K562 (cell line): Measurements from ENCODE around the gene NRG2.

ENCODE experiments used
- BACH1 ChIP-seq: fragments of 200-800 bp; sonication (Bioruptor generic); IDR thresholded peaks from 2 replicates; pipeline ENCODE4 v1.6.1; 2016; ENCODE audit warnings: missing genetic modification characterization, missing compliant biosample characterization
- ESRRA ChIP-seq: fragments of 450-650 bp; IDR thresholded peaks from 2 replicates; pipeline ENCODE4 v1.6.1; 2014; ENCODE audit warnings: low read depth, mild to moderate bottlenecking, moderate library complexity, borderline replicate concordance
- GABPA ChIP-seq: fragments of 200-800 bp; sonication (Bioruptor generic); conservative IDR thresholded peaks from 2 replicates; pipeline ENCODE4 v1.6.1; 2016; ENCODE audit warnings: low read depth, missing genetic modification characterization, missing compliant biosample characterization
- HNRNPUL1 ChIP-seq: fragments of 200-400 bp; formaldehyde crosslinking; IDR thresholded peaks from 2 replicates; pipeline ENCODE4 v1.6.1; 2017; ENCODE audit warnings: low read length
- TF ChIP-seq, protein P1 (sequence below), 3 experiments: IDR thresholded peaks in 2 of 3; conservative IDR thresholded peaks in 1 of 3; 2 replicates each; pipeline ENCODE4 v1.5.1; 2011 to 2012; ENCODE audit warnings: low read length in 3 of 3, mild to moderate bottlenecking in 3 of 3, control low read depth in 2 of 3, improper control_type of control experiment in 1 of 3, inconsistent platforms in 1 of 3, low read depth in 1 of 3, mixed read lengths in 1 of 3, moderate library complexity in 1 of 3; ENCODE audit not compliant: insufficient read depth in 2 of 3

DNA sequence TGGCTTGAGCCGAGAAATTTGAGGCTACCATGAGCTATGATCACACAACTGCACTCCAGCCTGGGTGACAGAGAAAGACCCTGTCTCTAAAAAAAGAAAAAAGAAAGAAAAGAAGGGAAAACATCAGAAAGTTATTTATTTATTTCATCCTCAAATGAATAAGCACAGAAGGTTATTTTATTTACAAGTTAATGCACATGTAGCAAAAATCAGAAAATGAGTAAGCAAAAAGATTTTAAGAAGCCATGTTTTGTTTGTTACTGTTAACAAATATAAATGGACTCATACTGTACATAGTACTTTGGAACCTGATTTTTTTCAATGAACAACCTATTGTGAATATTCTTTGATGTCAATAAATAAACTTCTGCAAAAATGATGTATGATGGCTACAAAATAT is 47.2 kb downstream of the NRG2 start:
- TF ChIP-seq, protein P1, sequence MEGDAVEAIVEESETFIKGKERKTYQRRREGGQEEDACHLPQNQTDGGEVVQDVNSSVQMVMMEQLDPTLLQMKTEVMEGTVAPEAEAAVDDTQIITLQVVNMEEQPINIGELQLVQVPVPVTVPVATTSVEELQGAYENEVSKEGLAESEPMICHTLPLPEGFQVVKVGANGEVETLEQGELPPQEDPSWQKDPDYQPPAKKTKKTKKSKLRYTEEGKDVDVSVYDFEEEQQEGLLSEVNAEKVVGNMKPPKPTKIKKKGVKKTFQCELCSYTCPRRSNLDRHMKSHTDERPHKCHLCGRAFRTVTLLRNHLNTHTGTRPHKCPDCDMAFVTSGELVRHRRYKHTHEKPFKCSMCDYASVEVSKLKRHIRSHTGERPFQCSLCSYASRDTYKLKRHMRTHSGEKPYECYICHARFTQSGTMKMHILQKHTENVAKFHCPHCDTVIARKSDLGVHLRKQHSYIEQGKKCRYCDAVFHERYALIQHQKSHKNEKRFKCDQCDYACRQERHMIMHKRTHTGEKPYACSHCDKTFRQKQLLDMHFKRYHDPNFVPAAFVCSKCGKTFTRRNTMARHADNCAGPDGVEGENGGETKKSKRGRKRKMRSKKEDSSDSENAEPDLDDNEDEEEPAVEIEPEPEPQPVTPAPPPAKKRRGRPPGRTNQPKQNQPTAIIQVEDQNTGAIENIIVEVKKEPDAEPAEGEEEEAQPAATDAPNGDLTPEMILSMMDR (IDR thresholded peaks at IDR 0.05 in 2 of 3, conservative IDR thresholded peaks at IDR 0.05 in 1 of 3; ENCODE audit: insufficient read depth in 2 of 3, low read depth in 1 of 3, low read length in 3 of 3) = no peak
- no peak for TF ChIP-seq GABPA
- no peak for TF ChIP-seq HNRNPUL1
- no peak for TF ChIP-seq BACH1
- TF ChIP-seq ESRRA = no peak
